GM21786 (cell line): ENCODE data around the gene WIPF3.

Experiments
- ATAC-seq: cut with Tn5 transposase; IDR thresholded peaks from one replicate; pipeline ENCODE4 v1.9.1; 2021; ENCODE audit not compliant: unreplicated experiment

The WIPF3 gene

GRCh38 chr7:29843726-29844125, 37.4 kb downstream of the WIPF3 start:
- no peak for ATAC-seq

DNA sequence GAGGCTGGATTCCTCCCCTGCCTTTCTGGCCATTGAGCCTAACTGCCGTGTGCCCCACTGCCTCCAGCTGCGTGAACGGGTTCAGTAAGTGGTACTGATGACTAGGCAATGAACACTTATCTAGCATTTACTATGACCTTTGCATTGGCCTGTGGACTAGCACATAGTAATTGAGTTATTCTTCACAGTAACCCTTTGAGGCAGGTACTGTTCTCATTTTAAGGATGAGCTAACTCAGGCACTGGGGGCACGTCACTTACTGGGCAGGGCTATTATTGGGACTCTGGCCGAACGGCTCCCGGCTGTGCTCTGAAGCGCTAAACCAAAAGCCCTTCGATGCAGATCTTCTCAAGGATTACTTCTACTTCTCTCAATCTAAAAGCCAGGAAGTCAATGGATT, 38.3 kb downstream of the WIPF3 start:
- ATAC-seq, result no peak

GRCh38 chr7:29847496-29847895, 41.2 kb downstream of the WIPF3 start:
- no peak for ATAC-seq

GRCh38 chr7:29847916-29848315, 41.6 kb downstream of the WIPF3 start:
- ATAC-seq, result no peak

DNA sequence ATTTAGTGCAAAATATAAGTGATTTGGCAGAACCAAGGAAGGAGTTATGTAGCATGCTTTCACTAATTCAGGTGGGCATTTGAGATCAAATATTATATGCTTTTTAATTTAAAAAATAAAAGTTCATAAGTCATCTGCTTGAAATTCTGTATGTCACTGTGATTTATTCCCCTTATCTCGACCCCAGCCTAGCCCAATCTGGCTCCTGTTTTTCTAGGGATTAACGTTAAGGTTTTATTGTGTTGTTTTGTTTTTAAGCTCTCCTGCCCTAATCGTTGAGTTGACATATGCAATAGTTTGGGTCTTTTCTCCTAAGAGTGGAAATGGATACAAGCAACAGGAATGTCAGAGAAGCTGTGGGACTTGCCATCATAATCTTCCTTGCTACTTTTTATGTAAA, 42.6 kb downstream of the WIPF3 start:
- ATAC-seq, result no peak

DNA sequence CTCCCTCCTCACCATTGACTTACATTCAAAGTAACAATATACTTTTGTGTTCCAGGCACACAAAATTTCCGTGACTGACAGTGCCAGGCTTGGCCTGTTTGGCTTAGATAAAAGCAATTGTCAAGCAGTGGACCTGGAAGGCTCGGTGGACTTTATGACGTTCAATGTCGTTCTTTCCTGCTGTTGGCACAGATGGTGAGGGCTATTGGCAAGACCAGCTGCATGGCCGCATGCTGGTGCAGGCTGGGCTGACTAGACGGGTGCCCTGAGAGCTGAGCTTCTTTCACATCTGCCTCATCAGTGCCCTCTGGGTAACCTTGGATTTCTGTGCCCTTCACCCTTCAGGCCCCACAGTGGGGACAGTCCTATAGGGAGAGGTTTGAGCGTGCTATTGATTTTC, 45.2 kb downstream of the WIPF3 start:
- no peak for ATAC-seq

GRCh38 chr7:29852457-29852856, 46.1 kb downstream of the WIPF3 start:
- ATAC-seq, result no peak

- no peak for ATAC-seq
These were observed 46.8 kb downstream of the WIPF3 start for GRCh38 chr7:29853072-29853471.

- no peak for ATAC-seq
These were observed 47.5 kb downstream of the WIPF3 start for GRCh38 chr7:29853789-29854188.

GRCh38 chr7:29854257-29854938, 48.1 kb downstream of the WIPF3 start:
- no peak for ATAC-seq

GRCh38 chr7:29857654-29858053, 51.3 kb downstream of the WIPF3 start:
- ATAC-seq, result no peak

GRCh38 chr7:29858191-29858951, 52.1 kb downstream of the WIPF3 start:
- ATAC-seq, result no peak

- no peak for ATAC-seq
These were observed 52.8 kb downstream of the WIPF3 start for GRCh38 chr7:29859104-29859503.

DNA sequence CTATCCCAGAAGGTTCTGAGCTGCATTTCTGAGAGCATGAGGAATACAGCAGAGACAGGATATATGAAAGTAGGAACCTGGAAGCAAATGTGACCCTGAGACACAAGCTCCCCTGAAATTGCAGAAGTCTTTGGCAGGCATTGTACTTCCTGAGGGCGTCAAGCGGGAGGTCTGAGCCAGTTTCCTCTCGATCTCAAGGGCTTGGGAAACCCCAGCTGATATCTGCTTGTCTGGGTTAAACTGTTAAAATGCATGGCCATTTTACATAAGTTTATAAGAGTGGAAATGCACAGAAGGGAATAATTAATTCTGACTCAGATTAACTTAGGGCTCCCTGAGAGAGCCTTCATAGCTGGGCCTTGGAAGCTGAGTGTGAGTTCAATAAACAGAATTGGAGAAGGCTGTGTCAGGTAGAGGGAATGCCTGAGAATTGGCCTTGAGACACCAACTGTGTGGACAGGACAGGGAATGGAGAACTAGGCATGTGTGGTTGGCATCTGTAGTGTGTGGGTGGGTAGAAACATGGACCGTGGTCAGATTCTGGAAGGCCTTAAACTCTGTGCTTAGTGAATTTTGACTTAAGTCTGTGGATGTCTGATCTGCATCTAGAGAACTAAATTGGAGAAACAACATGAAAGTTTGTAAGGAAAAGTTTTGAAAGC, 53.3 kb downstream of the WIPF3 start:
- no peak for ATAC-seq

DNA sequence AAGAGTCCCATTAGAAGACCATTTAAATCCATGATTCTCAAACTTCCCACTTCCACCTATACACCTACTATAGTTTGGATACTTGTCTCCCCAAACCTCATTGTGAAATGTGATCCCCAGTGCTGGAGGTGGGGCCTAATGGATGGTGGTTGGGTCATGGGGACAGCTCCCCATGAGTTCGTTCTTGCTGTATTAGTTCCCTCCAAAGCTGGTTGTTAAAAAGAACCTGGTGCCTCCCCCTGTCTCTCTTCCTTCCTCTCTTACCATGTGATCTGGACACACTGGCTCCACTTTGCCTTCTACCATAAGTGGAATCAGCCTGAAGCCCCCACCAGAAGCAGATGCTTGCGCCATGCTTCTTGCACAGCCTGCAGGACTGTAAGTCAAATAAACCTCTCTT, 53.9 kb downstream of the WIPF3 start:
- no peak for ATAC-seq

DNA sequence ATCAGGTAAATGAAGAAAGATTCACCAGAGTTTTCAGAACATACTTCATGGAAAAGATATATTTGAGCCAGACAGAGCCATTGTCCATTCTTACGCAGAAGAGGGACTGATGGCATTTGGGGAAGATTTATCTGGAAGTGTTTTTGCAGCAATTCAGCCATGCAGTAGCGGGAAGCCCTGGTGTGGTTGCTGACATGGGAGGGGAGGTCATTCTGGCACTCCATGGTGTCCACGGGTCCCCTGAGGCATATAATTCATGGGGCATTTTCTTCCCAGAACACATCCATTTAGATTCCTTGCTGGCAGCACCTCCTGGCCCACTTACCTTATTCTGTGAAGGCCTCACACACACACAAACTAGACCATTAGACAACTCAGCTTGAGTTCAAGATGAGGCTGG, 55.6 kb downstream of the WIPF3 start:
- ATAC-seq, result no peak

DNA sequence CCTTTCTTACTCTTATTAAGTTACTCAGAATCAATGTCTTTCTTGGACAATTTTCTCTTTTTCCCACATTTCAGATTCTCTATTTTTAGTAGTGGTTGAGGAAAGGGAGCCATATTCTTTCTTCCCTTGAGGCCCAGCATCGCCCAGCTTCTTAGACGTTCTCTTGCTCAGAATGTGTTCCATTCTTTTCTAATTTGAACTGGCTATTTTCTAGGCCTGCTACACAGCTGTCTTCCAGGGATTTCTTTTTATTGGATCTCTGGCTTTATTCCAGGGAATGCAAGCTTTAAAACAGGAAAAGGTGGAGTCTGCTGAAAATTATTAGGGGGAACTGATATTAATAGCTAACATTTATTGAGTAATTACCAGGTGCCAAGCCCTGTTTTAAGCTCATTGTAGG, 58.3 kb downstream of the WIPF3 start:
- no peak for ATAC-seq

- no peak for ATAC-seq
These were observed 59.2 kb downstream of the WIPF3 start for GRCh38 chr7:29865526-29865925.

GRCh38 chr7:29866490-29866930, 60.2 kb downstream of the WIPF3 start:
- ATAC-seq, result no peak

GRCh38 chr7:29871787-29872398, 65.6 kb downstream of the WIPF3 start:
- no peak for ATAC-seq

GRCh38 chr7:29873644-29874294, 67.5 kb downstream of the WIPF3 start:
- no peak for ATAC-seq
